ENCODE data around the gene ZNF69. TPM values are rescaled to one million over a fixed set of nuclear protein-coding genes. Genes with fewer than 3 reads are reported as not detected.

Gene ZNF69
- total RNA-seq, 4 donors from 2014 or later, result 0.18 to 4.4 (median 1.2) TPM

- no peak overlapping the region for H3K27ac ChIP-seq
- peak overlapping the region in 1 of 4 donors; percentile 29 for H3K4me3 ChIP-seq
- no peaks in the 10 kb centered on the region for H3K4me1 ChIP-seq
- WGBS, 2 donors, result 87 to 95% methylated on average over 5 of the region's 5 CpGs
- no peak for TF ChIP-seq POLR2A (IDR thresholded peaks at IDR 0.05)
- TF ChIP-seq, protein P1, sequence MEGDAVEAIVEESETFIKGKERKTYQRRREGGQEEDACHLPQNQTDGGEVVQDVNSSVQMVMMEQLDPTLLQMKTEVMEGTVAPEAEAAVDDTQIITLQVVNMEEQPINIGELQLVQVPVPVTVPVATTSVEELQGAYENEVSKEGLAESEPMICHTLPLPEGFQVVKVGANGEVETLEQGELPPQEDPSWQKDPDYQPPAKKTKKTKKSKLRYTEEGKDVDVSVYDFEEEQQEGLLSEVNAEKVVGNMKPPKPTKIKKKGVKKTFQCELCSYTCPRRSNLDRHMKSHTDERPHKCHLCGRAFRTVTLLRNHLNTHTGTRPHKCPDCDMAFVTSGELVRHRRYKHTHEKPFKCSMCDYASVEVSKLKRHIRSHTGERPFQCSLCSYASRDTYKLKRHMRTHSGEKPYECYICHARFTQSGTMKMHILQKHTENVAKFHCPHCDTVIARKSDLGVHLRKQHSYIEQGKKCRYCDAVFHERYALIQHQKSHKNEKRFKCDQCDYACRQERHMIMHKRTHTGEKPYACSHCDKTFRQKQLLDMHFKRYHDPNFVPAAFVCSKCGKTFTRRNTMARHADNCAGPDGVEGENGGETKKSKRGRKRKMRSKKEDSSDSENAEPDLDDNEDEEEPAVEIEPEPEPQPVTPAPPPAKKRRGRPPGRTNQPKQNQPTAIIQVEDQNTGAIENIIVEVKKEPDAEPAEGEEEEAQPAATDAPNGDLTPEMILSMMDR (IDR thresholded peaks at IDR 0.05), result no peak
- no peak for DNase-seq
- peaks cover 27 to 68% (median 42%) of the 10 kb centered on the region in 3 donors for H3K36me3 ChIP-seq
- H3K27me3 ChIP-seq, result no peaks in the 10 kb centered on the region
- intact Hi-C loops (cut with DNase I), result no loop called here
- H3K9me3 ChIP-seq, result peaks cover 27 to 97% (median 90%) of the 10 kb centered on the region in 3 donors
These were observed 62.7 kb downstream of the ZNF69 start for GRCh38 chr19:11950312-11950711.

Other genes with a start within 250 kb of the ZNF69 start
- gene ZNF823, start 148.8 kb upstream of the ZNF69 start, total RNA-seq, result 10 to 100 TPM in 3 of 4 donors, 1 to 10 TPM in 1; 8.5 to 22.3 (median 11.8) TPM
- 1 to 10 TPM; 1.0 to 5.7 (median 2.4) TPM for gene ZNF441, start 120.8 kb upstream of the ZNF69 start, total RNA-seq
- gene ZNF491, start 89.3 kb upstream of the ZNF69 start, total RNA-seq, result 1 to 10 TPM in 1 of 4 donors, under 1 TPM in 3; 0.13 to 2.3 (median 0.82) TPM
- gene ZNF440, start 73.5 kb upstream of the ZNF69 start, total RNA-seq, result 10 to 100 TPM; 16.1 to 22.2 (median 19.2) TPM
- 1 to 10 TPM; 1.6 to 5.0 (median 2.0) TPM for gene ZNF439, start 39.1 kb upstream of the ZNF69 start, total RNA-seq
- gene ZNF700, start 37.3 kb downstream of the ZNF69 start, total RNA-seq, result 10 to 100 TPM in 2 of 4 donors, 1 to 10 TPM in 2; 6.4 to 13.9 (median 9.9) TPM
- gene ZNF763, start 77.3 kb downstream of the ZNF69 start, total RNA-seq, result 1 to 10 TPM; 1.2 to 2.6 (median 2.1) TPM
- 10 to 100 TPM in 1 of 4 donors, 1 to 10 TPM in 3; 4.5 to 21.0 (median 5.6) TPM for gene ZNF433, start 147.9 kb downstream of the ZNF69 start, total RNA-seq
- under 1 TPM in 3 of 4 donors, not detected in 1; 0.38 to 0.66 (median 0.47) TPM for gene ZNF878, start 165.2 kb downstream of the ZNF69 start, total RNA-seq
- gene ZNF844, start 176.9 kb downstream of the ZNF69 start, total RNA-seq, result 1 to 10 TPM; 2.9 to 6.3 (median 3.8) TPM

Measured in esophagus squamous epithelium (tissue), 5 donors.